KMS-11 (cell line): ENCODE results near the gene IL17RC.

ENCODE experiments used
- H2AFZ ChIP-seq: fragments of 200-600 bp; sonication (generic); 2 replicates; pipeline ENCODE4 v1.6.1; 2016; ENCODE audit warnings: antibody characterized with exemption, mixed run types, low read depth
- H3K27ac ChIP-seq: fragments of 200-600 bp; sonication (generic); 2 replicates; pipeline ENCODE4 v1.6.1; 2016; ENCODE audit warnings: mild to moderate bottlenecking, mixed run types
- H3K27me3 ChIP-seq: fragments of 200-600 bp; sonication (generic); 2 replicates; pipeline ENCODE4 v1.6.1; 2017; ENCODE audit warnings: mild to moderate bottlenecking, low read depth, mixed run types, moderate library complexity; ENCODE audit not compliant: insufficient read depth
- H3K36me3 ChIP-seq: fragments of 200-600 bp; sonication (generic); 2 replicates; pipeline ENCODE4 v1.6.1; 2017; ENCODE audit warnings: mild to moderate bottlenecking, mixed run types; ENCODE audit not compliant: insufficient read depth
- H3K4me1 ChIP-seq: fragments of 200-600 bp; sonication (generic); 2 replicates; pipeline ENCODE4 v1.6.1; 2016; ENCODE audit warnings: mild to moderate bottlenecking, low read depth, mixed run types; ENCODE audit not compliant: poor library complexity, severe bottlenecking
- H3K4me2 ChIP-seq: fragments of 200-600 bp; sonication (generic); 2 replicates; pipeline ENCODE4 v1.7.0; 2016; ENCODE audit warnings: mild to moderate bottlenecking, mixed run types
- H3K4me3 ChIP-seq: fragments of 200-600 bp; sonication (generic); IDR thresholded peaks from 2 replicates; pipeline ENCODE4 v1.6.1; 2017; ENCODE audit warnings: low read depth, low read length, mixed read lengths; ENCODE audit not compliant: insufficient read depth
- H3K79me2 ChIP-seq: fragments of 200-600 bp; sonication (generic); 2 replicates; pipeline ENCODE4 v1.6.1; 2016; ENCODE audit warnings: low read depth, mixed run types; ENCODE audit not compliant: insufficient read depth
- H3K9ac ChIP-seq: fragments of 200-600 bp; sonication (generic); 2 replicates; pipeline ENCODE4 v1.6.1; 2016; ENCODE audit warnings: mild to moderate bottlenecking, mixed run types
- H4K20me1 ChIP-seq: fragments of 200-600 bp; sonication (generic); 2 replicates; pipeline ENCODE4 v1.6.1; 2016; ENCODE audit warnings: mild to moderate bottlenecking, mixed run types; ENCODE audit not compliant: insufficient read depth
- CTCF ChIP-seq: fragments of 200-600 bp; sonication (generic); conservative IDR thresholded peaks from 2 replicates; pipeline ENCODE4 v1.6.1; 2017; ENCODE audit warnings: low read depth, mild to moderate bottlenecking, antibody characterized with exemption, low read length, moderate library complexity, mixed read lengths

IL17RC gene

DNA sequence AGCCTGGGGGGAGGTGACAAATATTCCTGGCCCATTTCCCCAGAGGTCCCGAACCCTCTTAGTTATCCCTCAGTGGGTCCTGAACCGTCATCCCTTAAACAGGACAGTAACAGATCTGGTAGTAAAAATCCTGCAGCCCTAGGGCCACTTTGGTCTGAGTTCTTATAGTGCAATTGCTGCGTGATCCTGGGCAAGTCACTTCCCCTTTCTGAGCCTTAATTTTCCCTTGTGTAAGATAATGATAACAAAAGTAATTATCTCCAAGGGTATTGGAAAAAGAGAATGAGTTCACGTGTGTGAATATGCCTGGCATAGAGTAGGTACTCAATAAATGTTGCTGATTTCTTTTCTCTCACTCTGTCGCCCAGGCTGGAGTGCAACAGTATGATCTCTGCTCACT, 29.4 kb upstream of the IL17RC start:
- H2AFZ ChIP-seq: no peak overlapping the region
- no peak overlapping the region for H3K4me3 ChIP-seq
- H3K36me3 ChIP-seq: no peaks in the 10 kb centered on the region
- H3K4me2 ChIP-seq: no peak overlapping the region
- H4K20me1 ChIP-seq: no peaks in the 10 kb centered on the region
- no peaks in the 10 kb centered on the region for H3K27me3 ChIP-seq
- H3K4me1 ChIP-seq: peaks cover 3% of the 10 kb centered on the region
- H3K9ac ChIP-seq: no peak overlapping the region
- TF ChIP-seq CTCF: no peak
- peaks cover 14% of the 10 kb centered on the region for H3K79me2 ChIP-seq
- H3K27ac ChIP-seq: no peak overlapping the region

GRCh38 chr3:9888540-9888939, 28.4 kb upstream of the IL17RC start:
- Histone ChIP-seq H3K4me2 (no peak overlapping the region), H3K27ac (no peak overlapping the region), H2AFZ (no peak overlapping the region)

DNA sequence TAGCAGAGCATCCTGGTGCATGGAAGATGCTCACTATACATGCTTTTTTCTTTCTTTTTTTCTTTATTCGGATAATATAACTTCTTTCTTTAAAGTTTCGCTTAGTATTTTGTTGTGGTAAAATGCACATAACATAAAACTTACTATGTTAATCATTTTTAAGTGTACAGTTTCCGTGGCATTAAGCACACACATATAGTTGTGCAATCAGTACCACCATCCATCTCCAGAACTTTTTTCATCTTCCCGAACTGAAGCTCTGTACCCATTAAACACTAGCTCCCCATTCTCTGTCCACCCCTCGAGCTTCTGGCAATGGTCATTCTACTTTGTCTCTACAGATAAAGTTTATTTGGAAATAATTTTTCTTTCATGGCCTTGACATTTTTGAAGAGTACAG, 27.5 kb upstream of the IL17RC start:
- no peaks in the 10 kb centered on the region for H3K27me3 ChIP-seq
- no peak overlapping the region for H3K4me3 ChIP-seq
- H3K36me3 ChIP-seq: no peaks in the 10 kb centered on the region
- no peak overlapping the region for H3K9ac ChIP-seq
- H2AFZ ChIP-seq: no peak overlapping the region; the same call in 1 of the 2 replicates
- H3K4me1 ChIP-seq: peaks cover 12% of the 10 kb centered on the region
- no peak for TF ChIP-seq CTCF
- no peak overlapping the region for H3K27ac ChIP-seq
- H3K79me2 ChIP-seq: peaks cover 21% of the 10 kb centered on the region
- H4K20me1 ChIP-seq: no peaks in the 10 kb centered on the region
- H3K4me2 ChIP-seq: no peak overlapping the region

More at GRCh38 chr3:9888540-9888939, 28.4 kb upstream of the IL17RC start:
- Histone ChIP-seq H3K4me1 (peaks cover 4% of the 10 kb centered on the region), H4K20me1 (no peaks in the 10 kb centered on the region), H3K36me3 (no peaks in the 10 kb centered on the region), H3K79me2 (peaks cover 21% of the 10 kb centered on the region), H3K27me3 (no peaks in the 10 kb centered on the region), H3K4me3 (no peak overlapping the region), H3K9ac (no peak overlapping the region)
- no peak for TF ChIP-seq CTCF

GRCh38 chr3:9890249-9891071, 26.4 kb upstream of the IL17RC start, which contains the start of gene JAGN1:
TSS of gene JAGN1 (plus strand) at chr3:9890610. CDS start at chr3:9890723, 113 bp downstream.
- peaks cover 23% of the 10 kb centered on the region for H3K4me1 ChIP-seq
- H3K4me2 ChIP-seq: peak within 1 kb of the TSS; percentile 76
- peak within 1 kb of the TSS; percentile 38 for H3K4me3 ChIP-seq
- peak within 1 kb of the TSS; percentile 83 for H3K27ac ChIP-seq
- H3K79me2 ChIP-seq: peaks cover 21% of the 10 kb centered on the region
- no peak for TF ChIP-seq CTCF
- H3K36me3 ChIP-seq: no peaks in the 10 kb centered on the region
- peak within 1 kb of the TSS; percentile 73 for H2AFZ ChIP-seq
- H3K27me3 ChIP-seq: no peaks in the 10 kb centered on the region
- peak within 1 kb of the TSS; percentile 95 for H3K9ac ChIP-seq
- no peaks in the 10 kb centered on the region for H4K20me1 ChIP-seq
